Stimulated activated CD8-positive, alpha-beta memory T cell treated with anti-CD3 and anti-CD28 coated beads, Interleukin-15, amount 100 ng/mL, for 1 hour (primary cell): ENCODE data around the gene BAIAP2L2.

Experiments
- DNase-seq: peaks from one replicate; pipeline ENCODE4 v3.0.0-alpha.2; 2020; ENCODE audit warnings: low read depth

The BAIAP2L2 gene

DNA sequence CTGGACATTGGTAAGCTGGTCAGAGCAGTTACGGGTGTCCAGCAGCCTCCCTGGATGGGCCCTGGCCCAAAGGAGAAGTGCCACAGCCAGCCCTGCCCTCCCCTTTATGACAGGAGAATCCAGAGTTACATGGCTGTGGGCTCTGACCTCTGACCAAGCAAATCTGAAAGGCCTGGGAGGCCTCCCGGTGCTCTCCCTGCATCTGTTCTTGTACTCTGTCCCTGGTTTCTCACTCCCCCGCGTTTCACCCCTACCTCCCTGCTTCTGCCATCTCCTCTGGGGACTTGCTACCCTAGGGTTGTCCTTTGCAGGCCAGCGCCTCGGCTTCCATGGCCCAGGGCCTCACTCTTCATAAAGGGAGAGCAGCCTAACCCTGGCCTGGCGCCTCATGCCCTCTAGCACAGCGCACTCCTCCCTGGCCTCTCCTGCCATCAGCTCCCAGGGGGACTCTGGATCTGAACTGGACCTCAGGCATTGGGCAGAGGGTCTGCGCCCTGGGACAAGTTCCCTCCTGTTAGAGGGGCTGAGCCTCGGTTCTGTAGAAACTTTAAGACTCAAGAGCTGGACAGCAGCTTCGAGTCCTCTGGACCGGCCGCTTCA, 42.6 kb downstream of the BAIAP2L2 start:
- DNase-seq = no peak

- DNase-seq = no peak
Observed at GRCh38 chr22:38067028-38067415, 43.5 kb downstream of the BAIAP2L2 start.

GRCh38 chr22:38066381-38067027, 44.0 kb downstream of the BAIAP2L2 start:
- no peak for DNase-seq

DNA sequence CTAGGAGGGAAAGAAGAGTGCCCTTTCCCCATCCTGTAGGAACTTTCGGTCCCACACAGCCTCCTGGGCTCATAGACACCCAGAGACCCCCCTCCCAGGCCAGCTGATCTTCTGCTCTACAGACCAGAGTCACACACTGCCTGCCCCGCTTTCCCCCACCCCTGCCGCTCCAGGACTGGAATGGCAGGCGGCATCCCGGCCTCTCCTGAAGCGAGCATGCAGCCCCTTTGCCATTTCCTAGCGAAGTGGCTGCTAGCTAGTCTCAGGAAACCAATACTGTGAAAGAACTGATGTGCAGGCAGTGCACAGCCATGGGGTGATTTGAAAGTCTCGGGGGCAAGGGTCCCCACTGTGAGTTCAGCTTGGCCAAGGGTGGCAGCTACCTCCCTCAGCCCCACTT, 44.9 kb downstream of the BAIAP2L2 start:
- no peak for DNase-seq

DNA sequence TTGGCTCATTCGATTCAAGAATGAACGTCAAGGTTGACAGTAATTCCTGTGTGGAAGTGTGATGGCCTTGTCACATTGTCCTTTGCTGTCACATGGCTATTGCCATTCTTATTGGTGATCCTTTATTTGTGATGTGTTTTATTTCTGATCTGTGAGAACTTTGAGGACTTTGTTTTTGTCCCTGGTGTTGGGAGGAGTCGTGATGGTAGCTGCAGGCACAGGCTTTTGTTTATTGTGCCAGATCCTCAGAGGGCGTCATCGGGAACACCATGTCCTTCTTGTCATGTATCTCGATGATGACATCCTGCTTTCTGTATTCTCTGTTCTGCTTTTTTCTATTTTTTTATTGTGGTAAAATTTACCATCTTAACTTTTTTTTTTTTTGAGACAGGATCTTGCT, 47.7 kb downstream of the BAIAP2L2 start:
- DNase-seq = no peak

GRCh38 chr22:38056969-38057891, 53.3 kb downstream of the BAIAP2L2 start, which contains the start of gene PICK1:
TSS of gene PICK1 (plus strand) at chr22:38057404. CDS start at chr22:38057810, 406 bp downstream.
- DNase-seq = peak; percentile 49

GRCh38 chr22:38051900-38052862, 58.3 kb downstream of the BAIAP2L2 start:
- DNase-seq = peak; percentile 64

GRCh38 chr22:38051261-38051660, 59.2 kb downstream of the BAIAP2L2 start:
- no peak for DNase-seq

DNA sequence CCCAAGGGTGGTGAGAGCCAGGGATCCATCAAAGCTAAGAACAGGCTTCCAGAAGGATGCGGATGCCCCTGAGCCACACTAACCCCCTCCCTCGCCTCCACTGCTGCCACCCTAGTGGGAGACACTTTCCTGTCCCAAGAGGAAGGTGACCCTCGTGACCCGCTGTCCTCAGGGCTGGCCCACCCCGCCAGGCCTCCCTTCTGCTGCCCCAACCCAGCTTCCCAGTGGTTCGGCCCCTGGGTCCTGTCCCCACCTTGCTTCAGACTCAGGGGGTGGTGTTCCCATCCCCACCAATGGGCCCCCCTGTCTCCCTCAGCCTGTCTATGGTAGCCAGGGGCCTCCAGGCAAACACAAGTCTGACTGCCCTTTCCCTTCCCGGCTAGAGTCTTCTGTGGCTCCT, 59.8 kb downstream of the BAIAP2L2 start:
- no peak for DNase-seq

GRCh38 chr22:38049812-38050619, 60.5 kb downstream of the BAIAP2L2 start:
- DNase-seq = no peak

GRCh38 chr22:38046070-38046748, 64.3 kb downstream of the BAIAP2L2 start:
- DNase-seq = no peak

GRCh38 chr22:38043151-38044039, 67.1 kb downstream of the BAIAP2L2 start:
- no peak for DNase-seq

- DNase-seq = no peak
Observed at GRCh38 chr22:38042488-38042790, 68.0 kb downstream of the BAIAP2L2 start.

DNA sequence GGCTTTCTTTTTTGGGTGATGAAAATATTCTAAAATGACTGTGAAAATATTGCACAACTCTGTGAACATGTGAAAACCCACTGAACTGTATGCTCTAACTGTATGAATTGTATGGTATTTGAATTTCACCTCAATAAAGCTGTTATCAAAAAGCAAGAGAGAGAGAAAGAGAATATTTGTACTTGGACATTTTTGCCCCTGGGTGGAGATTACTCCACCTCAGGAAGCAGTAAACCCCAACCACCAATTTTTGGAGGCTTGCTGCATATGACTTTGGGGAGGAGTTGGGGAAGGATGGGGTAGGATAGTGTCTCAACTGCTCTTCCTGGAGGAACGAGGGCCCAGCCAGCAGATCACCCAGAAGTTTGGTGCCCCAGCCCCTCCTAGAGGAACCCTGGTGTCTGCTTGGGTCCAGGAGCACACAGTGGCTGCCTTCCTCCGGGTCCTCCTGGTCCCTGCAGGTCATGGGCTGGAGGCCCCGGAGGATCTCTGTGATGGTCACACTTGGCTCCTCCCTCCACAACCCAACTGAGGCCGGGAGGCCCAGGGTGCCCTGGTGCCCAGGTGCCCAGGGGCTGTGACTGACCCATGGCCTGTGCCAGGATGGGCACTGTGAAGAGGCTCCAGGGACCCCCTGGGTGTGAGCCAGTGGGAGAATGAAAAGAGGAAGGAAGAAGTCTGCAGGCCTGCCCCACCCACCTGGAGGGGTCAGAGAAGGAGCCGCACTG, 68.6 kb downstream of the BAIAP2L2 start:
- no peak for DNase-seq

GRCh38 chr22:38040953-38041759, 69.3 kb downstream of the BAIAP2L2 start:
- no peak for DNase-seq

GRCh38 chr22:38038890-38039812, 71.3 kb downstream of the BAIAP2L2 start:
- no peak for DNase-seq

DNA sequence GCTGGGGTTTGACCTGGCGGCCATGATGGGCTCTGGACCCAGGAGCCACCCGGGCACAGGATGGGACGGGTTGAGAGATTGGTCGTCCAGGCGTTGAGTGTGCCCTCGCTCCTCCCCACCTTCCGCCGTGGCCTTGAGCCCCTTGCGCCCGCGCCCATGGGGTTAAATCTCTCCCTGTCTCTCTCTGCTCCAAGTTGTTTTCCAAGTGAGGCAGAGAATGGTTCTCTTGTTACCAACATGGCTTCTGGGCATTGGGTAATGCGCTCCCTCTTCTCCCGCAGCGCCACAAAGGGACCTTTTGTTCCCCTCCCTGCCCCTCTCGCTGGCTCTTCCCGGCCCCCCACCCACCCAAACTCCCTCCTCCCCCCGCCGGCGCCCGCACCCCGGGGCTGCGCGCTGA, 72.1 kb downstream of the BAIAP2L2 start:
- DNase-seq = no peak
